IMR-90 (cell line): ENCODE data around the gene PHOX2A. TPM values are rescaled to one million over a fixed set of nuclear protein-coding genes. Genes with fewer than 3 reads are reported as not detected.
A peak's percentile ranks its signal among the peaks of the same experiment; 100 is the strongest.

Experiments
- ATAC-seq: fragments of 200-7000 bp; cut with Tn5 transposase; 2 replicates; pipeline ENCODE4 v1.9.1; 2020; ENCODE audit warnings: low read depth, mild to moderate bottlenecking, moderate library complexity
- BruUV-seq: library from RNA; stranded (reverse); fragments of 400-500 nt; replicated peaks from 2 replicates; lab custom pipeline; 2021; lab: Mats Ljungman, UMichigan
- CTCF ChIA-PET: fragments of 300-600 bp; formaldehyde crosslinking; extraction: SDS; loops from one replicate; lab custom pipeline; 2021; ENCODE audit warnings: antibody characterized with exemption; lab: Yijun Ruan, JAX
- POLR2A ChIA-PET: fragments of 300-600 bp; sonication (Branson Sonifier 250); formaldehyde crosslinking; loops from one replicate; lab custom pipeline; 2022; ENCODE audit warnings: antibody characterized with exemption; ENCODE audit not compliant: unreplicated experiment; lab: Charles Lee
- DNase-seq: peaks from one replicate; pipeline ENCODE4 v3.0.0; 2013
- H2AFZ ChIP-seq: replicated peaks from 2 replicates; pipeline ENCODE3; 2013; ENCODE audit warnings: low read length, mild to moderate bottlenecking; ENCODE audit not compliant: poor library complexity
- H2AK5ac ChIP-seq: 2 replicates; pipeline ENCODE4 v1.6.1; 2013; ENCODE audit warnings: low read depth, low read length, inconsistent platforms
- H2AK9ac ChIP-seq: replicated peaks from 2 replicates; pipeline ENCODE3; 2013; ENCODE audit warnings: mild to moderate bottlenecking, low read depth, low read length, moderate library complexity; ENCODE audit not compliant: poor library complexity
- H2BK120ac ChIP-seq: 2 replicates; pipeline ENCODE4 v1.6.1; 2013; ENCODE audit warnings: low read depth, low read length, inconsistent platforms
- H2BK15ac ChIP-seq: 3 replicates; pipeline ENCODE4 v1.6.1; 2013; ENCODE audit warnings: low read depth, low read length, inconsistent platforms
- H2BK20ac ChIP-seq: 2 replicates; pipeline ENCODE4 v1.6.1; 2013; ENCODE audit warnings: low read depth, mild to moderate bottlenecking, inconsistent platforms, low read length, moderate library complexity
- H2BK5ac ChIP-seq: 2 replicates; pipeline ENCODE4 v1.6.1; 2013; ENCODE audit warnings: mild to moderate bottlenecking, low read depth, low read length, inconsistent platforms; ENCODE audit not compliant: poor library complexity, severe bottlenecking
- H3K14ac ChIP-seq: replicated peaks from 2 replicates; pipeline ENCODE4 v1.6.1; 2013; ENCODE audit warnings: low read depth, low read length, inconsistent platforms
- H3K18ac ChIP-seq: 2 replicates; pipeline ENCODE4 v1.6.1; 2013; ENCODE audit warnings: low read depth, low read length, control low read depth
- H3K23ac ChIP-seq: 2 replicates; pipeline ENCODE4 v1.6.1; 2013; ENCODE audit warnings: low read depth, low read length, inconsistent platforms
- H3K27ac ChIP-seq: 2 replicates; pipeline ENCODE4 v1.5.1; 2013; ENCODE audit warnings: mild to moderate bottlenecking, control low read depth, low read length; ENCODE audit not compliant: insufficient read depth
- H3K27me3 ChIP-seq: 2 replicates; pipeline ENCODE4 v1.6.1; 2013; ENCODE audit warnings: low read length; ENCODE audit not compliant: control insufficient read depth, insufficient read depth
- H3K36me3 ChIP-seq: 2 replicates; pipeline ENCODE4 v1.6.1; 2013; ENCODE audit warnings: low read length, mixed read lengths; ENCODE audit not compliant: control insufficient read depth, insufficient read depth
- H3K4ac ChIP-seq: 2 replicates; pipeline ENCODE4 v1.6.1; 2013; ENCODE audit warnings: low read depth, low read length, inconsistent platforms
- H3K4me1 ChIP-seq: 2 replicates; pipeline ENCODE4 v1.6.1; 2013; ENCODE audit warnings: low read length, mixed read lengths; ENCODE audit not compliant: control insufficient read depth, insufficient read depth
- H3K4me2 ChIP-seq: 2 replicates; pipeline ENCODE4 v1.6.1; 2013; ENCODE audit warnings: low read depth, mild to moderate bottlenecking, control low read depth, low read length, moderate library complexity
- H3K4me3 ChIP-seq: 2 replicates; pipeline ENCODE4 v1.5.1; 2013; ENCODE audit warnings: low read depth, mild to moderate bottlenecking, control low read depth, low read length, moderate library complexity; ENCODE audit not compliant: insufficient read depth
- H3K56ac ChIP-seq: 2 replicates; pipeline ENCODE4 v1.6.1; 2013; ENCODE audit warnings: low read length, inconsistent platforms; ENCODE audit not compliant: insufficient read depth; ENCODE audit errors: extremely low read depth
- H3K79me1 ChIP-seq, 2 experiments: 2 replicates each; pipeline ENCODE4 v1.6.1; 2013; ENCODE audit warnings: low read length in 2 of 2, inconsistent platforms in 1 of 2, low read depth in 1 of 2
- H3K9ac ChIP-seq: 2 replicates; pipeline ENCODE4 v1.6.1; 2013; ENCODE audit warnings: low read depth, low read length, control low read depth
- H3K9me1 ChIP-seq: 2 replicates; pipeline ENCODE4 v1.6.1; 2013; ENCODE audit warnings: low read length, inconsistent platforms; ENCODE audit not compliant: insufficient read depth
- H3K9me3 ChIP-seq: 2 replicates; pipeline ENCODE4 v1.6.1; 2013; ENCODE audit warnings: low read length; ENCODE audit not compliant: control insufficient read depth, insufficient read depth
- H4K20me1 ChIP-seq: 2 replicates; pipeline ENCODE4 v1.6.1; 2013; ENCODE audit warnings: low read length, inconsistent platforms; ENCODE audit not compliant: insufficient read depth
- H4K5ac ChIP-seq: 2 replicates; pipeline ENCODE4 v1.6.1; 2013; ENCODE audit warnings: mild to moderate bottlenecking, low read depth, low read length, control low read depth
- H4K8ac ChIP-seq, 2 experiments: 2 replicates each; pipeline ENCODE4 v1.6.1; 2013; ENCODE audit warnings: low read depth in 2 of 2, low read length in 2 of 2, control low read depth in 1 of 2, inconsistent platforms in 1 of 2
- H4K91ac ChIP-seq: 2 replicates; pipeline ENCODE4 v1.6.1; 2013; ENCODE audit warnings: low read depth, low read length, inconsistent platforms; ENCODE audit not compliant: insufficient read depth
- CEBPB ChIP-seq: IDR thresholded peaks from 2 replicates; pipeline ENCODE4 v1.6.1; 2012; ENCODE audit warnings: low read depth, low read length, improper control_type of control experiment
- CHD1 ChIP-seq: IDR thresholded peaks from 2 replicates; pipeline ENCODE4 v1.6.1; 2012; ENCODE audit warnings: low read depth, low read length, improper control_type of control experiment
- FOS ChIP-seq: fragments of 150-350 bp; IDR thresholded peaks from 2 replicates; pipeline ENCODE4 v1.6.1; 2016; ENCODE audit warnings: low read depth, low read length
- MAZ ChIP-seq: IDR thresholded peaks from 2 replicates; pipeline ENCODE4 v1.6.1; 2012; ENCODE audit warnings: low read depth, mild to moderate bottlenecking, low read length, improper control_type of control experiment, moderate library complexity, borderline replicate concordance
- MXI1 ChIP-seq: IDR thresholded peaks from 2 replicates; pipeline ENCODE4 v1.6.1; 2012; ENCODE audit warnings: low read depth, mild to moderate bottlenecking, low read length, moderate library complexity, borderline replicate concordance
- NFE2L2 ChIP-seq: fragments of 150-350 bp; IDR thresholded peaks from 2 replicates; pipeline ENCODE4 v1.6.1; 2016; ENCODE audit warnings: low read depth, mild to moderate bottlenecking, low read length
- POLR2A ChIP-seq: IDR thresholded peaks from 2 replicates; pipeline ENCODE4 v1.6.1; 2012; ENCODE audit warnings: mild to moderate bottlenecking, low read depth, low read length
- RAD21 ChIP-seq: IDR thresholded peaks from 2 replicates; pipeline ENCODE4 v1.6.1; 2012; ENCODE audit warnings: low read length, improper control_type of control experiment
- RCOR1 ChIP-seq: IDR thresholded peaks from 2 replicates; pipeline ENCODE4 v1.6.1; 2012; ENCODE audit warnings: mild to moderate bottlenecking, low read length, improper control_type of control experiment; ENCODE audit not compliant: insufficient replicate concordance
- RFX5 ChIP-seq: IDR thresholded peaks from 2 replicates; pipeline ENCODE4 v1.8.0; 2012; ENCODE audit warnings: low read depth, mild to moderate bottlenecking, low read length, moderate library complexity
- SMC3 ChIP-seq: fragments of 150-350 bp; IDR thresholded peaks from 2 replicates; pipeline ENCODE4 v1.6.1; 2016; ENCODE audit warnings: low read depth, mild to moderate bottlenecking, antibody characterized with exemption, low read length, moderate library complexity
- WGBS, 2 experiments: methylation state at CpG; one replicate each; pipeline versions ENCODE4 v1.1.5 to v1.1.7; 2013; ENCODE audit warnings: missing lambda C conversion rate in 2 of 2; ENCODE audit not compliant: insufficient read length in 1 of 2; ENCODE audit errors: extremely low coverage in 2 of 2; 5-methylcytosine and 5-hydroxymethylcytosine counted together
- dilution Hi-C: fragments of 300-500 bp; cut with HindIII; formaldehyde crosslinking; loops from one replicate; pipeline ENCODE4 v1.14.3; 2018; ENCODE audit warnings: low sequenced_read_pairs; ENCODE audit not compliant: unreplicated experiment
- in situ Hi-C: fragments of 300-500 bp; cut with MboI; formaldehyde crosslinking; loops from 3 replicates; pipeline ENCODE4 v1.14.3; 2019; ENCODE audit warnings: low sequenced_read_pairs, inconsistent platforms, mixed read lengths
- intact Hi-C: fragments of 100-400 bp; cut with micrococcal nuclease; formaldehyde crosslinking; loops from 2 replicates; pipeline ENCODE4 v1.10.0; 2022
- polyA plus RNA-seq, 3 experiments: library from polyadenylated mRNA; depleted of rRNA; stranded (reverse); fragments of >200 nt; gene quantifications; 2 replicates each; pipeline ENCODE4 v1.2.3, GENCODE V29; 2012; ENCODE audit warnings: low replicate concordance in 1 of 3
- total RNA-seq: library from RNA; depleted of rRNA; stranded (reverse); fragments of >200 nt; gene quantifications from 2 replicates; pipeline ENCODE4 v1.2.3, GENCODE V29; 2012
- TF ChIP-seq, protein P1 (sequence below): fragments of 150-350 bp; IDR thresholded peaks from 2 replicates; pipeline ENCODE4 v1.6.1; 2017; ENCODE audit warnings: mild to moderate bottlenecking, antibody characterized with exemption, low read length, low read depth
- TF ChIP-seq, protein P2 (sequence below): fragments of 150-350 bp; IDR thresholded peaks from 2 replicates; pipeline ENCODE4 v1.6.1; 2016; ENCODE audit warnings: low read depth, mild to moderate bottlenecking, low read length, moderate library complexity, borderline replicate concordance

PHOX2A gene
- total and polyA plus RNA-seq, 2 of the 4 experiments (the other 2 are of a cell fraction) = not detected

DNA sequence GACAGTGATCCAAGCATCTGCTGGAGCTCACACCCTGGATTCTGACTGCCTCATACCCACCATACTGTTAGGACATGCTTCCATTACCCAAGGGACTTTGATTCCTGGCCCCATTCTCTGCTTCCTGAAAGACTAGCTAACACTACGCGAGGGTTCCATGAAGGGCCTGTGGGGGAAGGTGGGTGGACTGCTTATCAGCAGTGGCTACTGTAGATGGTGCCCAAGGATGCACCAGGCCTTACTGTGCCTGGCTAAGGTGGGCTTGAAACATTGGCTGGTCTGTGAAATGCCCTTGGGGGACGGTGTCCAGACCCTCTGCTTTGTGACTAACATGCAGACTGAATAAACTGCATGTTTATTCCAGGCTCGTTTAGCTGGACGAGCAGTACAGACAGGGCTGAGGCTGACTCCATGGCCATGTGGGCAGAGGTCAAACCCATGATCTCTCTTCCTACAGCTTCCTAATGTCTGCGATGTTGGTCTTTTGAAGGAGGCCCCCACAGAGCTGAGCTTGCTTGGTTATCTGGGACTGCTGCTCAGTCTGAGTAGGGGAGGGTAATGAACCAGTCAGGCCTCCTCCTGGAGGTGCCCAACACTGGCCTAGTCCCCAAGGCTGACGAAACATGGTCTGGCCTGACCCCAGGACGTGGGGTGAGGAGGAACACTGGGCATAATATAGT, 48.3 kb upstream of the PHOX2A start:
- in situ Hi-C loops = no loop called here
- Histone ChIP-seq H4K20me1 (no peaks in the 10 kb centered on the region), H2BK15ac (no peak overlapping the region), H2BK120ac (no peak overlapping the region), H4K5ac (no peak overlapping the region), H3K9ac (no peak overlapping the region), H2BK20ac (no peak overlapping the region), H3K36me3 (peaks cover 16% of the 10 kb centered on the region), H3K27ac (no peak overlapping the region), H4K8ac (no peak overlapping the region), H2AK5ac (no peak overlapping the region), H2BK5ac (no peak overlapping the region), H3K23ac (no peak overlapping the region), H3K9me1 (0 out of 2 replicates have a peak, but pooled peaks cover 2% of the 10 kb centered on the region), H3K79me1 (no peaks in the 10 kb centered on the region), H3K9me3 (no peaks in the 10 kb centered on the region), H2AFZ (no peak overlapping the region), H3K4me2 (no peak overlapping the region), H2AK9ac (peak overlapping the region; percentile 28), H3K56ac (no peak overlapping the region), H3K4me3 (no peak overlapping the region), H3K18ac (no peak overlapping the region), H3K4me1 (no peaks in the 10 kb centered on the region), H3K14ac (no peak overlapping the region), H3K27me3 (no peaks in the 10 kb centered on the region), H3K4ac (no peak overlapping the region), H4K91ac (no peak overlapping the region)
- TF ChIP-seq NFE2L2 (no peak), MAZ (no peak), MXI1 (no peak), POLR2A (no peak), RCOR1 (no peak), FOS (no peak), CHD1 (no peak), CEBPB (no peak), RAD21 (no peak), RFX5 (no peak), SMC3 (no peak)
- TF ChIP-seq, protein P1, sequence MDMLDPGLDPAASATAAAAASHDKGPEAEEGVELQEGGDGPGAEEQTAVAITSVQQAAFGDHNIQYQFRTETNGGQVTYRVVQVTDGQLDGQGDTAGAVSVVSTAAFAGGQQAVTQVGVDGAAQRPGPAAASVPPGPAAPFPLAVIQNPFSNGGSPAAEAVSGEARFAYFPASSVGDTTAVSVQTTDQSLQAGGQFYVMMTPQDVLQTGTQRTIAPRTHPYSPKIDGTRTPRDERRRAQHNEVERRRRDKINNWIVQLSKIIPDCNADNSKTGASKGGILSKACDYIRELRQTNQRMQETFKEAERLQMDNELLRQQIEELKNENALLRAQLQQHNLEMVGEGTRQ = no peak
- TF ChIP-seq, protein P2, sequence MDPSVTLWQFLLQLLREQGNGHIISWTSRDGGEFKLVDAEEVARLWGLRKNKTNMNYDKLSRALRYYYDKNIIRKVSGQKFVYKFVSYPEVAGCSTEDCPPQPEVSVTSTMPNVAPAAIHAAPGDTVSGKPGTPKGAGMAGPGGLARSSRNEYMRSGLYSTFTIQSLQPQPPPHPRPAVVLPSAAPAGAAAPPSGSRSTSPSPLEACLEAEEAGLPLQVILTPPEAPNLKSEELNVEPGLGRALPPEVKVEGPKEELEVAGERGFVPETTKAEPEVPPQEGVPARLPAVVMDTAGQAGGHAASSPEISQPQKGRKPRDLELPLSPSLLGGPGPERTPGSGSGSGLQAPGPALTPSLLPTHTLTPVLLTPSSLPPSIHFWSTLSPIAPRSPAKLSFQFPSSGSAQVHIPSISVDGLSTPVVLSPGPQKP = no peak
- no TSS peak for BruUV-seq
- WGBS, 2 experiments = 77% methylated on average over 3 of the region's 8 CpGs; no CpG with 5 or more reads in 1 of the 2 experiments
- ATAC-seq (no peak), DNase-seq (no peak)
- intact Hi-C loops = no loop called here
- dilution Hi-C loops = no loop called here
- POLR2A ChIA-PET = no interaction called here
- CTCF ChIA-PET = no interaction called here
